Thymus (tissue), 14 donors: ENCODE results near the gene AKR7A3. TPM values are rescaled to one million over a fixed set of nuclear protein-coding genes. Genes with fewer than 3 reads are reported as not detected.
A peak's percentile ranks its signal among the peaks of the same experiment; 100 is the strongest.
"Not testable (repeated sequence)": the region's sequence is repeated elsewhere in the genome, so short reads cannot be mapped to it uniquely, and the experiment has no call there.

ENCODE experiments used
- DNase-seq, 9 donors: peaks; one replicate each; pipeline ENCODE4 v3.0.0-alpha.2; 2013; ENCODE audit warnings: low spot score in 9 of 9, low read depth in 6 of 9, missing footprints in 1 of 9
- H3K27ac ChIP-seq, 2 donors: one replicate each; pipeline ENCODE4 v1.5.1; 2013; ENCODE audit warnings: control low read depth in 1 of 2, low read depth in 1 of 2, low read length in 1 of 2, mild to moderate bottlenecking in 1 of 2, moderate library complexity in 1 of 2
- H3K27me3 ChIP-seq, 2 donors: one replicate each; pipeline ENCODE4 v1.5.1; 2013; ENCODE audit warnings: low read length in 1 of 2; ENCODE audit not compliant: control insufficient read depth in 2 of 2, insufficient read depth in 1 of 2
- H3K36me3 ChIP-seq, 2 donors: one replicate each; pipeline ENCODE4 v1.5.1; 2013; ENCODE audit warnings: low read length in 1 of 2, mild to moderate bottlenecking in 1 of 2, moderate library complexity in 1 of 2; ENCODE audit not compliant: control insufficient read depth in 2 of 2, insufficient read depth in 2 of 2
- H3K4me1 ChIP-seq, 2 donors: one replicate each; pipeline ENCODE4 v1.5.1; 2013; ENCODE audit warnings: low read length in 2 of 2; ENCODE audit not compliant: control insufficient read depth in 2 of 2, insufficient read depth in 2 of 2
- H3K4me3 ChIP-seq, 2 donors: one replicate each; pipeline ENCODE4 v1.5.1; 2013; ENCODE audit warnings: low read length in 2 of 2, control low read depth in 1 of 2, mild to moderate bottlenecking in 1 of 2
- H3K9me3 ChIP-seq, 2 donors: one replicate each; pipeline ENCODE4 v1.5.1; 2013; ENCODE audit warnings: low read length in 1 of 2, mild to moderate bottlenecking in 1 of 2; ENCODE audit not compliant: control insufficient read depth in 2 of 2, insufficient read depth in 1 of 2
- WGBS: extraction: QIAGEN DNeasy Blood & Tissue Kit; methylation state at CpG from one replicate; pipeline ENCODE4 v1.1.7; 2013; 5-methylcytosine and 5-hydroxymethylcytosine counted together
- long read RNA-seq, 10 donors: transcript quantifications; one replicate each; lab custom pipeline, GENCODE V29; 2026
- polyA plus RNA-seq: library from polyadenylated mRNA; stranded (reverse); fragments of 200-250 nt; gene quantifications from one replicate; pipeline ENCODE4 v1.2.3, GENCODE V29; 2013
- total RNA-seq: library from RNA; stranded (reverse); fragments of 120-200 nt; gene quantifications from one replicate; pipeline ENCODE4 v1.2.4, GENCODE V29; 2013
- donor health status: healthy.

AKR7A3 gene
- total RNA-seq = 0.57 TPM
- 2.1 TPM for polyA plus RNA-seq
- long read RNA-seq, donor 1 = 0 reads
- long read RNA-seq, donor 2 = 0 reads
- long read RNA-seq, donor 3 = 0 reads
- long read RNA-seq, donor 4 = 0 reads
- long read RNA-seq, donor 5 = 0 reads
- long read RNA-seq, donor 6 = 0 reads
- long read RNA-seq, donor 7 = 0 reads
- long read RNA-seq, donor 8 = 0 reads
- long read RNA-seq, donor 9, partial matches to known transcripts = 0 of 1 reads
- long read RNA-seq, donor 9, other reads (novel, unspliced or antisense) = 0 of 1 reads
- long read RNA-seq, donor 10, partial matches to known transcripts = 0 of 2 reads
- long read RNA-seq, donor 10, other reads (novel, unspliced or antisense) = 0 of 2 reads

DNA sequence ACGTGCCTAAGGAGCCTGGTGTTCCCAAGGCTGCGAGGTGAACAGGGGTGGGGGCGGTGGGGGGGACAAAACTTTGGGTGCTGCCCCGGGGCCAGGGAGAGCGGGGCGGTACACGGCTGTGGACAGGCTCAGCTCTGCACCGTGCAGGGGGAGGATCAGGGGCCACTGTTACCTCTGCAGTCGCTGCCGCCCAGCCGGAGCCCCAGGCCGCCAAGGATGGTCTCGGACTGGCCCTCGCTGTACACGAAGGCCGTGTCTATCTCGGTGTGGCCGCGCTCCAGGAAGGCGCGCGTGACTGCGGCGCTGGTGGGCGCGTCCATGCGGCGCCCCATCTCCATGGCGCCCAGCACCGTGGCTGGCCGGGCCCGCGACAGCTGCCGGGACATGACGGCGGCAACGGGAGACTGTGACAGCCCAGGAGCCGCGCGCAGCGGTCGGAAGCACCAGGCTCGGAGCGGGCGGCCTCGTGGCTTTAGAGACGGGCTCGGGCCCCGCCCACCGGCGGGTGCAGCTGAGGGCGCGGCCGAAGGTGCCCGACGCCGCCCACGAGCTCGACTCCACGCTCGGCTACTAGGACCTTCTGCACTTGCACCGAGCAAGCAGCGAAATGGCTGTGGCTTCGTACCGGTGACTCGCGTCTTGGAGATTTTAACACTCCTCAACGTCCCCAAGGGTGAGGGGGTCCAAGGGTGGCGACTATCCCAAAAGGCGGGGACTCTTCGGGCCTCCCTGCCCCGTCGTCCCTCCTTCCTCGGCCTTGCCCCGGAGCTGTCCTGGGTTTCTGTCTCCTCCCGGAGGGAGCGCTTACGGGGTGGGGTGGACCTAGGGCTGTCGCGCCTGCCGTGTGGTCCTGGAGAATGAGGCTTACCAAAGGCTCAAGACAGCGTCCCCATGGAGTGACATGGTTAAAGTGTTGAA, at the start of gene AKR7A3:
TSS of gene AKR7A3 (minus strand) at position 447 of the 918 bp plus-strand sequence. CDS start at position 386, 61 bp downstream.
- not testable (repeated sequence) for H3K36me3 ChIP-seq, H3K9me3 ChIP-seq, H3K27ac ChIP-seq, H3K4me1 ChIP-seq
- H3K27me3 ChIP-seq = peaks cover 0 to 19% of the 10 kb centered on the region in 2 donors
- 26% methylated on average over 71 of the region's 82 CpGs for WGBS
- peak within 1 kb of the TSS; percentile 22 to 33 for H3K4me3 ChIP-seq
- peak in 5 of 9 donors; percentile 26 to 62 (median 45) for DNase-seq

DNA sequence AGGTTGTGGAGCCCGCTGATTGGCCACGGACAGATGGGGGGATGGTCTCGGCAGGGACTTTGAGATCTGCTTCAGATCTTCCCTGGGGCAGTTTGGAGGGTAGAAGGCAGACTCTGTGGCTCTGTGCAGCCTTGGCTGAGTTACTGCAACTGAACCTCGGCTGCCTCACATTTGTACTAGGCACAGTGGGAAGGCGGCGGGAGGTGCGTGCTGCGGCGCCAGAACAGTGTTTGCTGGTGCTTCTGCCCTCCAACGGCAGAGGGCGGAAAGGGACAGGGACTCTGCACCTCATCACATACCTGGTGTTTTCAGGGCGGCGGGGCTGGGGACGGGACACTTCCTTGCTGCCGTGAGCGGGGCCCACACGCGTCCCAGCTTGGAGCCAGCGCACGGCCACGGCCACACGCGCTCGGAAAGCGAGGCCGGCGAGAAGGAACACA, 49.8 kb upstream of the AKR7A3 start:
- no peak for DNase-seq
- Histone ChIP-seq H3K27ac (no peak overlapping the region), H3K27me3 (no peaks in the 10 kb centered on the region), H3K4me3 (no peak overlapping the region), H3K4me1 (peaks cover 0 to 8% of the 10 kb centered on the region in 2 donors), H3K36me3 (peaks cover 31 to 47% of the 10 kb centered on the region in 2 donors), H3K9me3 (no peaks in the 10 kb centered on the region)
- 93% methylated on average over 27 of the region's 27 CpGs for WGBS

DNA sequence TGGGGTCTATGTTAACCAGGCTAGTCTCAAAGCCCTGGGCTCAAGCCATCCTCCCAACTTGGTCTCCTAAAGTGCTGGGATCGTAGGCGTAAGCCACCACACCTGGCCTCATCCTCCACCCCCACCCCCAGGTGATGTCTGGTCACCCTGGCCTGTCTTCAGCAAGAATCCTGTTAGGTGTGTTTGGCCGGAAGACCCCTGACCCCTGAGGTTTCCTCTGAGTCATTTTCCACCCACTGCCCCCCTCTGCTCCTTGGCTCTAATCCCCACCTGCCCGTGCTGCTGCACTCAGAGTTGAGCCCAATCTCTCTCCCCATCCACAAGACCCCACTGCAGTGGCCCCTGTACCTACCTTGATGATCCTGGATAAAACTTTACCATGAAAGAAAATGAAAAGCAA, 48.7 kb upstream of the AKR7A3 start:
- Histone ChIP-seq H3K27ac (no peak overlapping the region), H3K27me3 (no peaks in the 10 kb centered on the region), H3K36me3 (peaks cover 26 to 36% of the 10 kb centered on the region in 2 donors), H3K9me3 (no peaks in the 10 kb centered on the region), H3K4me1 (peaks cover 0 to 8% of the 10 kb centered on the region in 2 donors), H3K4me3 (no peak overlapping the region)
- DNase-seq = no peak
- WGBS = 96% methylated on average over 4 of the region's 4 CpGs

DNA sequence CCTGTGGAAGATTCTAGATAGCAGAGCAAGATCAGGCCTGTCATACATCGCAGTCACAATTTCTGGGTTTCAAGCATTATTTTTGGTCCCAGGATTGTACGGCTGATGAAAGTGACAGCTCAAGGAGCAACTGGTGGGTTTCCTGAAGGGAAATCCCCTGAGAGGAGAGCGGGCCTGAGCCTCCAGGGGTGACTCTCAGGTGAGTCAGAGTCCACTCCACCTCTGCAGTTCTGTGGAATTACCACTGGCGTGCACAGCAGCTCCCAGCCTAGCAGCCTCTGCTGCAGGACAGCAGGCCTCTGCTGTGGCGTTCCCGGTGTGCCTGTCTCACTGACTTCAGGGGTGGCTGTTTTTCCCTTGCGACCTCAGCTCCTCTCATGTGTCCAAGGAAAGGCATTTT, 48.0 kb upstream of the AKR7A3 start:
- no peak for DNase-seq
- WGBS = 95% methylated on average over 7 of the region's 7 CpGs
- Histone ChIP-seq H3K9me3 (no peaks in the 10 kb centered on the region), H3K27me3 (no peaks in the 10 kb centered on the region), H3K36me3 (peaks cover 21 to 34% of the 10 kb centered on the region in 2 donors), H3K27ac (no peak overlapping the region), H3K4me3 (no peak overlapping the region), H3K4me1 (peaks cover 0 to 6% of the 10 kb centered on the region in 2 donors)

DNA sequence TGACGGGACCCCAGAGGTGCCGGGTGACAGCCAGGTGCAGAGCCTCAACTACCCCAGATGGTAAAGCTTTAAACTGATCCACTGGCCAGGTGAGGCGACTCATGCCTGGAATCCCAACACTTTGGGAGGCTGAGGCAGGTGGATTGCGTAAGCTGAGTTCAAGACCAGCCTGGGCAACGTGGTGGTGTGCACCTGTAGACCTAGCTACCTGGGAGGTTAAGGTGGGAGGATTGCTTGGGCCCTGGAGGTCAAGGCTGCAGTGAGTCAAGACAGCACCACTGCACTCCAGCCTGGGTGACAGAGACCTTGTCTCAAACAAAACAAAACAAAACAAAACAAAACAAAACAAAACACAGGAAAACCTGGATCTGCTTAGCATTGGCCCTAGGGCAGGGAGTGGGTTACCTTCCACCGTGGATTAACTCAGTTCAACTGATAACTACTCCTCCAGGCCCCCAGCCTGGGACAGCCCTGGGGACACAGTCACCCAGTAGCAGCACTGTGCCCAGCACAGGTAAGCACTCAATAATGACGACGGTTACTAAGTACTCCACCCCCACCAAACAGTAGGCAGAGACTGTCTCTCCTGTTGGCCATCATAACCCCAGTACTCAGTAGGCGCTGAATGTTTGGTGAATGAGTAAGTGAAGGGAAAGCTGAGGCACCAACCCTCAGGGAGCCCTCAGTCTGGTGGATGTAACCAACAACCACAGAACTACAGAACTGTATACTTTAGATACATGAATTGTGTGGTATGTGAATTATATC, 45.2 kb upstream of the AKR7A3 start:
- Histone ChIP-seq H3K9me3 (no peaks in the 10 kb centered on the region), H3K27ac (no peak overlapping the region), H3K27me3 (no peaks in the 10 kb centered on the region), H3K36me3 (peaks cover 2 to 13% of the 10 kb centered on the region in 2 donors), H3K4me1 (no peaks in the 10 kb centered on the region), H3K4me3 (no peak overlapping the region)
- DNase-seq = no peak
- WGBS = 87% methylated on average over 9 of the region's 9 CpGs

GRCh38 chr1:19332832-19333231, 44.3 kb upstream of the AKR7A3 start:
- no peak overlapping the region for H3K27ac ChIP-seq
- no peaks in the 10 kb centered on the region for H3K9me3 ChIP-seq
- H3K36me3 ChIP-seq = peaks cover 2 to 10% of the 10 kb centered on the region in 2 donors
- no peaks in the 10 kb centered on the region for H3K27me3 ChIP-seq
- 98% methylated on average over 12 of the region's 12 CpGs for WGBS
- H3K4me3 ChIP-seq = no peak overlapping the region
- DNase-seq = no peak
- H3K4me1 ChIP-seq = no peaks in the 10 kb centered on the region

DNA sequence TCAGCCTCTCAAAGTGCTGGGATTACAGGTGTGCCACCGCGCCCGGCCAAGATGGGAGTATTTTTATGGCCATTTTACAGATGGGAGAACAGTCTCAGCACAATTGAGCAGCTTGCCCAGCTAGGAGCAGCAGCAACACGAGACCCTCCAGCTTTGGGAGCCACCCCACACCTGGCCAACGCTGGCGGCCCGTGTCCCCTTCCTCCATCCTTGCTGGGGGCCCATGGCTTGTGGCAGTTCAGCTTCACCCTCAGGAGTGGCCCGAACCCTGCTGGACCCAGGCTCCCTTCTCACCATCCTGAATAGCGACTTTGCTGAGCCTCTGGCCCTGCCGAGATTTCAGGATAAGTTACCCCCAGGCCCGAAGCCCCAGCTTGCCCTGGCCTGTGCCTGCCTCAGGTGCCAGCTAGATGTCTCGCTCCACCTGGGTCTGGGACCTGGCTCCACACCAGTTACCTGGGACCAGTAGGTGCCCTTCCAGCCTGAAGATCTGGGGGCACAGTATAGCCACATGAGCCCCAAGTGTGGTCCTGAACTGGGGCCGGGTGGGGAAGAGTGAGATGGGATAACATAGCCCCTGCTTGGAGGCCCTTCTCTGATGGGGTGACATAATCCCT, 42.8 kb upstream of the AKR7A3 start:
- no peak for DNase-seq
- 97% methylated on average over 13 of the region's 13 CpGs for WGBS

DNA sequence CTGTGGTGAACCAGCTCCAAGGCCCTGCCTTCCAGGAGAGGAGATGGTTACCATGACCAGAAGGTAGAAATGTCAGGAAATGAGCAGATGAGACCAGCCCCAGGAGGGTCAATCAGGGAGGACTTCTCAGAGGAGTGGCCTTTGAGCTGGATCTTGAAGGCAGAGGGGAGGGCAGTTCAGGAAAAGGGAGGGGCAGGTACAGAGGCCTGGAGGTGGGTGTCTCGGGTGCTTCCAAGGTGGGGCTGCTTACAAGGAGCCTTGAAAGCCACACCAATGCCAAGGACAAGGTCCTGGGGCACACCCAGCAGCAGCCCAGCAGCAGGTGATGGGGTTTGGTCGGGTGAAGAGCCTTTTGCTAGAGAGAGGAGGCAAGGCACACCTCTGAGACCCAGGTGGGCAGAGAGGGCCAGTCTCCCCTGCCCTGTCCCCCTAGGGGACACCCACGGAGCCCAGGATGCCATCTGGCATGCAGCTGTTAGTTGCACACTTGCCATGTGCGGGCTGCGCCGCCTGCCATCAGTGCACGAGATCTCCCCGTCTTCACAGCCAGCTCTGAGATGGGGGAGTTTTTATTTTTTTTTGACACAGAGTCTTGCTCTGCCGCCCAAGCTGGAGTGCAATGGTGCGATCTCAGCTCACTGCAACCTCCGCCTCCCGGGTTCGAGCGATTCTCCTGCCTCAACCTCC, 42.0 kb upstream of the AKR7A3 start:
- Histone ChIP-seq H3K9me3 (no peaks in the 10 kb centered on the region), H3K36me3 (peaks cover 3 to 4% of the 10 kb centered on the region in 2 donors), H3K27me3 (no peaks in the 10 kb centered on the region), H3K4me3 (no peak overlapping the region), H3K27ac (no peak overlapping the region), H3K4me1 (no peaks in the 10 kb centered on the region)
- WGBS = 96% methylated on average over 14 of the region's 14 CpGs
- DNase-seq = no peak

More for the DNA sequence above, 42.8 kb upstream of the AKR7A3 start:
- Histone ChIP-seq H3K4me1 (no peaks in the 10 kb centered on the region), H3K9me3 (no peaks in the 10 kb centered on the region), H3K36me3 (peaks cover 0 to 4% of the 10 kb centered on the region in 2 donors), H3K27ac (no peak overlapping the region), H3K4me3 (no peak overlapping the region), H3K27me3 (no peaks in the 10 kb centered on the region)
